H1 (cell line): ENCODE results near the gene R3HDM4. TPM values are rescaled to one million over a fixed set of nuclear protein-coding genes. Genes with fewer than 3 reads are reported as not detected.
A peak's percentile ranks its signal among the peaks of the same experiment; 100 is the strongest.

Experiments used
- CTCF ChIA-PET: fragments of 300-600 bp; sonication (Branson Sonifier 250); formaldehyde crosslinking; loops from one replicate; lab custom pipeline; 2021; ENCODE audit not compliant: partially characterized antibody; lab: Charles Lee
- POLR2A ChIA-PET: fragments of 300-600 bp; sonication (Branson Sonifier 250); formaldehyde crosslinking; loops from one replicate; lab custom pipeline; 2021; ENCODE audit warnings: inconsistent platforms; ENCODE audit not compliant: partially characterized antibody; lab: Charles Lee
- DNase-seq, 2 experiments: peaks; one replicate each; pipeline versions ENCODE4 v3.0.0 to v3.0.0-alpha.2; 2010 to 2022; ENCODE audit warnings: low spot score in 2 of 2, low read depth in 1 of 2, mixed read lengths in 1 of 2
- FAIRE-seq: peaks from 2 replicates; lab custom pipeline; 2011; peaks lifted over from hg19 to GRCh38; lab: Jason Lieb, UNC
- H2AFZ ChIP-seq: 2 replicates; pipeline ENCODE4 v1.8.1; 2012; ENCODE audit warnings: low read length, inconsistent platforms
- H2AK5ac ChIP-seq: 2 replicates; pipeline ENCODE4 v1.6.1; 2013; ENCODE audit warnings: low read depth, low read length
- H2BK120ac ChIP-seq: replicated peaks from 2 replicates; pipeline ENCODE3; 2013; ENCODE audit warnings: low read depth, low read length, inconsistent platforms
- H2BK12ac ChIP-seq: 2 replicates; pipeline ENCODE4 v1.6.1; 2013; ENCODE audit warnings: low read depth, low read length
- H2BK15ac ChIP-seq: 2 replicates; pipeline ENCODE4 v1.6.1; 2013; ENCODE audit warnings: low read length
- H2BK20ac ChIP-seq: 2 replicates; pipeline ENCODE4 v1.6.1; 2013; ENCODE audit warnings: low read length
- H2BK5ac ChIP-seq: 2 replicates; pipeline ENCODE4 v1.6.1; 2013; ENCODE audit warnings: low read depth, low read length
- H3K14ac ChIP-seq: 2 replicates; pipeline ENCODE4 v1.6.1; 2013; ENCODE audit warnings: inconsistent platforms; ENCODE audit not compliant: insufficient read length
- H3K18ac ChIP-seq: 2 replicates; pipeline ENCODE4 v1.6.1; 2013; ENCODE audit warnings: low read length; ENCODE audit errors: extremely low read depth
- H3K23ac ChIP-seq: 2 replicates; pipeline ENCODE4 v1.6.1; 2013; ENCODE audit warnings: inconsistent platforms; ENCODE audit not compliant: insufficient read length
- H3K23me2 ChIP-seq: 2 replicates; pipeline ENCODE4 v1.6.1; 2013; ENCODE audit warnings: low read depth, low read length
- H3K27ac ChIP-seq: 2 replicates; pipeline ENCODE4 v1.6.1; 2011; ENCODE audit warnings: low read depth, low read length, inconsistent platforms
- H3K27me3 ChIP-seq, 4 experiments: replicated peaks in 1 of 4; 1 replicate in 1 of 4; 2 replicates in 3 of 4; pipeline versions ENCODE4 v1.6.1 to v1.8.1; 2011 to 2013; ENCODE audit warnings: low read length in 3 of 4, mild to moderate bottlenecking in 3 of 4, inconsistent platforms in 2 of 4, mixed read lengths in 2 of 4, moderate library complexity in 1 of 4; ENCODE audit not compliant: control insufficient read depth in 3 of 4, insufficient read depth in 3 of 4; ENCODE audit errors: extremely low read depth in 1 of 4
- H3K36me3 ChIP-seq, 4 experiments: 2 replicates each; pipeline versions ENCODE4 v1.6.1 to v1.8.1; 2011 to 2013; ENCODE audit warnings: mild to moderate bottlenecking in 4 of 4, low read length in 3 of 4, moderate library complexity in 2 of 4, control low read depth in 1 of 4, inconsistent platforms in 1 of 4; ENCODE audit not compliant: insufficient read depth in 4 of 4, control insufficient read depth in 2 of 4
- H3K4ac ChIP-seq: replicated peaks from 2 replicates; pipeline ENCODE3; 2013; ENCODE audit warnings: low read length, low read depth, mixed read lengths, inconsistent platforms; ENCODE audit not compliant: insufficient read length
- H3K4me1 ChIP-seq, 4 experiments: replicated peaks in 1 of 4; 1 replicate in 1 of 4; 2 replicates in 3 of 4; pipeline versions ENCODE4 v1.6.1 to v1.8.1; 2011 to 2013; ENCODE audit warnings: low read length in 3 of 4, inconsistent platforms in 2 of 4, mixed read lengths in 1 of 4; ENCODE audit not compliant: insufficient read depth in 4 of 4, control insufficient read depth in 3 of 4
- H3K4me2 ChIP-seq, 2 experiments: 2 replicates each; pipeline versions ENCODE4 v1.6.1 to v1.8.1; 2011 to 2013; ENCODE audit warnings: low read depth in 2 of 2, low read length in 2 of 2, control low read depth in 1 of 2, inconsistent platforms in 1 of 2, mild to moderate bottlenecking in 1 of 2; ENCODE audit not compliant: insufficient read depth in 1 of 2
- H3K4me3 ChIP-seq, 4 experiments: fragments of 200-600, 300-600 bp in 1 of 4; sonication (generic), shearing (Covaris generic), sonication (Bioruptor Twin) in 1 of 4; 2 replicates each; pipeline versions ENCODE4 v1.5.1 to v1.8.1; 2011 to 2016; ENCODE audit warnings: low read length in 4 of 4, low read depth in 3 of 4, control low read depth in 2 of 4, inconsistent platforms in 2 of 4, mild to moderate bottlenecking in 2 of 4, mixed read lengths in 1 of 4, moderate library complexity in 1 of 4; ENCODE audit not compliant: insufficient read depth in 2 of 4; ENCODE audit errors: extremely low read depth in 1 of 4
- H3K56ac ChIP-seq: replicated peaks from 2 replicates; pipeline ENCODE3; 2013; ENCODE audit warnings: low read depth, mild to moderate bottlenecking, mixed read lengths, low read length, inconsistent platforms; ENCODE audit not compliant: insufficient read length
- H3K79me1 ChIP-seq: 2 replicates; pipeline ENCODE4 v1.6.1; 2013; ENCODE audit warnings: low read depth, low read length, control low read depth
- H3K79me2 ChIP-seq, 2 experiments: 2 replicates each; pipeline versions ENCODE4 v1.6.1 to v1.8.1; 2012 to 2013; ENCODE audit warnings: low read length in 2 of 2, mild to moderate bottlenecking in 2 of 2, inconsistent platforms in 1 of 2; ENCODE audit not compliant: insufficient read depth in 2 of 2, control insufficient read depth in 1 of 2
- H3K9ac ChIP-seq, 4 experiments: replicated peaks in 1 of 4; 1 replicate in 1 of 4; 2 replicates in 3 of 4; pipeline versions ENCODE4 v1.6.1 to v1.8.1; 2011 to 2013; ENCODE audit warnings: low read depth in 3 of 4, low read length in 3 of 4, control low read depth in 2 of 4, mild to moderate bottlenecking in 2 of 4, moderate library complexity in 2 of 4, inconsistent platforms in 1 of 4; ENCODE audit errors: extremely low read depth in 1 of 4
- H3K9me3 ChIP-seq, 2 experiments: 2 replicates each; pipeline versions ENCODE4 v1.6.1 to v1.8.1; 2012 to 2013; ENCODE audit warnings: mild to moderate bottlenecking in 2 of 2, moderate library complexity in 2 of 2, control low read depth in 1 of 2, inconsistent platforms in 1 of 2, low read depth in 1 of 2, low read length in 1 of 2, mixed read lengths in 1 of 2; ENCODE audit not compliant: insufficient read depth in 2 of 2
- H4K20me1 ChIP-seq, 2 experiments: replicated peaks in 1 of 2; 2 replicates each; pipeline versions ENCODE3 to v1.8.1; 2011 to 2013; ENCODE audit warnings: inconsistent platforms in 2 of 2, low read length in 2 of 2, mild to moderate bottlenecking in 1 of 2; ENCODE audit not compliant: insufficient read depth in 2 of 2, control insufficient read depth in 1 of 2
- H4K5ac ChIP-seq: 2 replicates; pipeline ENCODE4 v1.6.1; 2013; ENCODE audit warnings: low read length, low read depth, mixed read lengths, inconsistent platforms; ENCODE audit not compliant: insufficient read length
- H4K8ac ChIP-seq: 2 replicates; pipeline ENCODE4 v1.8.0; 2013; ENCODE audit warnings: mild to moderate bottlenecking, moderate library complexity, low read length, inconsistent platforms; ENCODE audit not compliant: insufficient read depth; ENCODE audit errors: extremely low read depth
- H4K91ac ChIP-seq: replicated peaks from 2 replicates; pipeline ENCODE3; 2013; ENCODE audit warnings: low read length, mixed read lengths, inconsistent platforms; ENCODE audit not compliant: insufficient read length
- EGR1 ChIP-seq: IDR thresholded peaks from 2 replicates; pipeline ENCODE4 v1.6.1; 2011; ENCODE audit warnings: low read depth, low read length, borderline replicate concordance
- KDM5A ChIP-seq: fragments of 200-600 bp; IDR thresholded peaks from 2 replicates; pipeline ENCODE4 v1.7.1; 2012; ENCODE audit warnings: mild to moderate bottlenecking, low read length, inconsistent platforms, mixed read lengths
- SIRT6 ChIP-seq: IDR thresholded peaks from one replicate; pipeline ENCODE4 v1.7.1; 2012; ENCODE audit warnings: low read length, inconsistent platforms
- WGBS, 2 experiments: shearing (Covaris generic) in 1 of 2; methylation state at CpG; one replicate each; pipeline versions ENCODE4 v1.1.6 to v1.1.7; 2013 to 2015; ENCODE audit warnings: low lambda C conversion rate in 2 of 2, mixed read lengths in 2 of 2, inconsistent platforms in 1 of 2, low coverage in 1 of 2, missing lambda C conversion rate in 1 of 2; ENCODE audit not compliant: insufficient replicate concordance in 2 of 2, insufficient coverage in 1 of 2, insufficient read length in 1 of 2; ENCODE audit errors: extremely low coverage in 1 of 2, missing lambda C conversion rate in 1 of 2; 5-methylcytosine and 5-hydroxymethylcytosine counted together
- polyA plus RNA-seq, 7 experiments: library from polyadenylated mRNA; depleted of rRNA in 3 of 7; stranded (reverse) in 5 of 7; unstranded in 2 of 7; fragments of >200 nt in 5 of 7; fragments of 200-250 nt in 2 of 7; gene quantifications; 1 replicate in 5 of 7; 2 replicates in 1 of 7; 4 replicates in 1 of 7; pipeline versions ENCODE4 v1.2.1 to v1.2.3, GENCODE V29; 2011 to 2013; ENCODE audit warnings: missing spikeins in 2 of 7, mixed read lengths in 2 of 7
- total RNA-seq: library from RNA; stranded (reverse); fragmentation: NEBNext Ultra II Directional; extraction: Animal tissue kit (Norgen Biotek cat#: 25700); gene quantifications from 2 replicates; pipeline ENCODE4 v1.2.1, GENCODE V29; 2021
- TF ChIP-seq, protein P1 (sequence below): IDR thresholded peaks from 2 replicates; pipeline ENCODE4 v1.6.1; 2012; ENCODE audit warnings: inconsistent platforms

The R3HDM4 gene
- total and polyA plus RNA-seq, 2 of the 8 experiments (the other 6 are each of a cell fraction or from before 2014, with no cell fraction given): 76.8 to 102 TPM

DNA sequence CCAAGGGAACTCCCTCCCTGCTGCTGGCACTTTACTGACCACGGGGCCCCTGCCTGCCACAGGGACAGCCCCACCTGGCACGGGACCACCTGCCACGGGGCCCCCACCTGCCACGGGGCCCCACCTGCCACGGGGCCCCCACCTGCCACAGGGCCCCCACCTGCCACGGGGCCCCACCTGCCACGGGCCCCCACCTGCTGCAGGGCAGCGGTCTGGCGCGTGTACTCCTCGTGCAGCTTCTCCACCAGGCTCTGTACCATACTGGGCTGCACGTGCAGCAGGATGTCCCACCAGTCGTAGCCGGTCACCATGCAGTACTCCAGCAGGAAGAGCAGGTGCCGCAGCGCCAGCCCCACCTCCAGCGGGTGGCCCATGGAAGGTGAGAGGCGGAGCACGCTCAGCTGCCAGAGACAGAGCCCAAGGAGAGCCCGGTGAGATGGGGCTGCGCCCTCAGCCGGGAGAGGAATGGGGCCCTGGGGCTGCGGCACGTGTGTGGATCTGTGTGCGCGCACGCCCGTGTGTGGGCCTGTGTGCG is 36.2 kb downstream of the R3HDM4 start:
- Histone ChIP-seq H4K91ac (no peak overlapping the region), H3K4me3 (no peak overlapping the region), H3K4ac (no peak overlapping the region), H4K8ac (no peak overlapping the region), H3K23ac (no peak overlapping the region), H3K27ac (no peak overlapping the region), H2BK5ac (no peak overlapping the region), H3K27me3 (no peaks in the 10 kb centered on the region), H3K9ac (no peak overlapping the region), H2BK120ac (no peak overlapping the region), H4K20me1 (peaks cover 0 to 5% of the 10 kb centered on the region in 2 experiments), H3K4me2 (no peak overlapping the region), H4K5ac (no peak overlapping the region), H2AFZ (no peak overlapping the region), H3K36me3 (peaks cover 0 to 16% (median 4%) of the 10 kb centered on the region in 4 experiments; a peak in 5 of 8 replicates), H3K9me3 (peaks cover 0 to 2% of the 10 kb centered on the region in 2 experiments; a peak in 1 of 4 replicates), H3K18ac (no peak overlapping the region), H2BK12ac (no peak overlapping the region), H3K79me2 (no peaks in the 10 kb centered on the region), H2AK5ac (no peak overlapping the region), H3K23me2 (no peaks in the 10 kb centered on the region), H3K56ac (no peak overlapping the region), H3K4me1 (peaks cover 0 to 10% (median 4%) of the 10 kb centered on the region in 4 experiments; a peak in 5 of 7 replicates), H3K79me1 (peaks cover 2% of the 10 kb centered on the region; the same call in 1 of the 2 replicates), H2BK15ac (no peak overlapping the region), H2BK20ac (no peak overlapping the region), H3K14ac (no peak overlapping the region)
- WGBS, 2 experiments: 96% methylated on average over 21 of the region's 29 CpGs; no CpG with 5 or more reads in 1 of the 2 experiments
- TF ChIP-seq, protein P1, sequence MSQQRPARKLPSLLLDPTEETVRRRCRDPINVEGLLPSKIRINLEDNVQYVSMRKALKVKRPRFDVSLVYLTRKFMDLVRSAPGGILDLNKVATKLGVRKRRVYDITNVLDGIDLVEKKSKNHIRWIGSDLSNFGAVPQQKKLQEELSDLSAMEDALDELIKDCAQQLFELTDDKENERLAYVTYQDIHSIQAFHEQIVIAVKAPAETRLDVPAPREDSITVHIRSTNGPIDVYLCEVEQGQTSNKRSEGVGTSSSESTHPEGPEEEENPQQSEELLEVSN: no peak
- peak; percentile 39; the same call in 1 of the 2 replicates for TF ChIP-seq EGR1
- TF ChIP-seq SIRT6: no peak
- TF ChIP-seq KDM5A: no peak
- DNase-seq: no peak
- POLR2A ChIA-PET: interaction anchor here (1.2 to 11.5 kb wide), 2 partner anchors 13 to 150 kb away, joined by 4 to 82 read pairs; partner anchors contain the start of genes MED16 and RNU6-9
- no peak for FAIRE-seq
- CTCF ChIA-PET: interaction anchor here (1.5 to 3.1 kb wide), 2 partner anchors 13 to 47 kb away, joined by 4 to 16 read pairs; no protein-coding TSS in a partner anchor
